ENCODE results near the gene KRTAP12-3.
"Not testable (repeated sequence)": the region's sequence is repeated elsewhere in the genome, so short reads cannot be mapped to it uniquely, and the experiment has no call there.

Gene KRTAP12-3

GRCh38 chr21:44627831-44628233, 29.9 kb upstream of the KRTAP12-3 start:
- not testable (repeated sequence) for H3K36me3 ChIP-seq (ENCODE audit: insufficient read depth, low read length); H3K27ac ChIP-seq (ENCODE audit: low read depth, low read length); H3K27me3 ChIP-seq (ENCODE audit: insufficient read depth, low read length); H3K4me1 ChIP-seq (ENCODE audit: insufficient read depth, low read length); H3K4me3 ChIP-seq (ENCODE audit: low read length); H3K9ac ChIP-seq (ENCODE audit: low read depth, low read length)
- H3K9me3 ChIP-seq (ENCODE audit: insufficient read depth, low read depth, low read length), result peaks cover 32% of the 10 kb centered on the region
- 84% methylated on average over 15 of the region's 15 CpGs for WGBS

- Histone ChIP-seq H3K36me3 (ENCODE audit: insufficient read depth, low read length) (no peaks in the 10 kb centered on the region), H3K9me3 (ENCODE audit: insufficient read depth, low read depth, low read length) (peaks cover 22% of the 10 kb centered on the region), H3K27me3 (ENCODE audit: insufficient read depth, low read length) (no peaks in the 10 kb centered on the region), H3K27ac (ENCODE audit: low read depth, low read length) (no peak overlapping the region), H3K9ac (ENCODE audit: low read depth, low read length) (no peak overlapping the region), H3K4me3 (ENCODE audit: low read length) (no peak overlapping the region), H3K4me1 (ENCODE audit: insufficient read depth, low read length) (no peaks in the 10 kb centered on the region)
- 91% methylated on average over 18 of the region's 18 CpGs for WGBS
Observed at GRCh38 chr21:44628707-44629391, 28.9 kb upstream of the KRTAP12-3 start.

DNA sequence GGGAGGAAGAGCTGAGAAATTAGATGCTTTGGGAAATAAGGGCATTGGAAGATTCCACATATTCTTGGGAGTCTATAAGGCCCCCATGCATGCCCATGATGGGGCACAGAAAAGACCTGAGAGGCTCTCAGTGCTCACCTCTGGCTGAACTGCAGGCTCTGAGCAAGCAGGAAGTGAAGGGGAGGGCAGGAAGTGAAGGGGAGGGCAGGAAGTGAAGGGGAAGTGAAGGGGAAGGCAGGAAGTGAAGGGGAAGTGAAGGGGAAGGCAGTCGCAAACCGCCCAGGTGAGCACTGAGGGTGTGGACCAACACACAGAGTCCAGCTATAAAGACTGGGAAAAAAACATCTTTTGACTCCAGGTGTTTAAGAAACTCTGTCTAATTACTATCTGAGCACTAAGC, 27.3 kb upstream of the KRTAP12-3 start:
- no peaks in the 10 kb centered on the region for H3K27me3 ChIP-seq (ENCODE audit: insufficient read depth, low read length)
- 92% methylated on average over 2 of the region's 2 CpGs for WGBS
- H3K4me1 ChIP-seq (ENCODE audit: insufficient read depth, low read length), result no peaks in the 10 kb centered on the region
- 0 out of 2 replicates have a peak, but pooled peaks cover 8% of the 10 kb centered on the region for H3K9me3 ChIP-seq (ENCODE audit: insufficient read depth, low read depth, low read length)
- H3K9ac ChIP-seq (ENCODE audit: low read depth, low read length), result no peak overlapping the region
- H3K4me3 ChIP-seq (ENCODE audit: low read length), result no peak overlapping the region
- no peak overlapping the region for H3K27ac ChIP-seq (ENCODE audit: low read depth, low read length)
- H3K36me3 ChIP-seq (ENCODE audit: insufficient read depth, low read length), result no peaks in the 10 kb centered on the region

DNA sequence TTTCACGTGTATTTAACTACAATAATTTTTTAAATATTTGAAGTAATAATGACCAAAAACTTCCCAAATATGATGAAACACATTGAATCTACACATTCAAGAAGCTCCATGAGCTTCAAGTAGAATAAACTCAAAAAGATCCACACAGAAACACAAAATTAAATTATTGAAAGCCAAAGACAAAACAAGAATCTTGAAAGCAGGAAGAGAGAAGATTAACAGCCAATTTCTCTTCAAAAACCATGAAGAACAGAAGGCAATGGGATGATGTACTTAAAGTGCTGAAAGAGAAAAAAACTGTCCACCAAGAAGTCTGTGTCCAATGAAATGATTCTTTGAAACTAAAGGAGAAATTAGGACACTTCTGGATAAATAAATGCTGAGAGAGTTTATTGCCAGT, 25.7 kb upstream of the KRTAP12-3 start:
- Histone ChIP-seq H3K4me3 (ENCODE audit: low read length) (no peak overlapping the region), H3K9ac (ENCODE audit: low read depth, low read length) (no peak overlapping the region), H3K27me3 (ENCODE audit: insufficient read depth, low read length) (no peaks in the 10 kb centered on the region), H3K4me1 (ENCODE audit: insufficient read depth, low read length) (no peaks in the 10 kb centered on the region), H3K36me3 (ENCODE audit: insufficient read depth, low read length) (no peaks in the 10 kb centered on the region), H3K9me3 (ENCODE audit: insufficient read depth, low read depth, low read length) (0 out of 2 replicates have a peak, but pooled peaks cover 8% of the 10 kb centered on the region), H3K27ac (ENCODE audit: low read depth, low read length) (no peak overlapping the region)
- WGBS, result no CpG with 5 or more reads among the region's 1 CpG

DNA sequence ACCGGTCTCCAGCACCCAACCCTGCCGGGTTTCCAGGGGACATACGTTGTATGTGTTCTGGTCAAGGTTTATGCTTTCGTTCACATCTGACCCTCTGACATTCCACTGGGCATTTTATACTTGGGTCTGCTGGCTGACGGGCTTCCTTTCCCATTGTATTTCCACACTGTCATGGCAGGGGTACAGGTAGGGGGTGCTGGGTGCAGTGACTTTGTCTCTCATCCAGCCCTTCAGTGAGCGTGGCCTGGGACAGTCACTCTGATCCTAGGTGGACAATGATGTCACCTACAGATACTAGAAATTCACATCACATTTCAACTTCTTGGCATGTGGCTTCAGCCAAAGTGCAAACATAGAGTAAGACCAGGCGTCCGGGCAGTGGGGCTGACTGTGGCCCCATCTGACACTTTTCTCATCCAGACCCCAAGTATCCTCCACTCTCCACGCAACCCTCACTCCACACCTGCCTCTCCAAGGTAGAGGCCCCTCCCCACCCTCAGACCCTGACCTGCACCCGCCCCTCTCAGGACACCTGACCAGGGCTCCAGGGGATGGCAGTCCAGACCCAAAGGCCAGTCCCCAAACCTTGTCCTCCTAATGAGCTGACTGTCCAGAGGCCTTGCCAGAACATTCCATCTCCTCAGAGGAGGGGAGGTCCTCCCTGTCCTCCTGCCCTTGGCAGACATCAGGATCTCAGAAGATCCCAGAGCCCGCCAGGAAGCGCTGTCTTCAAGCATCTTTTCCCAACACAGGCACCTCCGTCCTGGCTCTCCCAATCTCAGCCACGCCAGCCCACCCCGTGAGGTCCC, 21.3 kb upstream of the KRTAP12-3 start:
- no peaks in the 10 kb centered on the region for H3K4me1 ChIP-seq (ENCODE audit: insufficient read depth, low read length)
- WGBS, result 90% methylated on average over 15 of the region's 15 CpGs
- no peaks in the 10 kb centered on the region for H3K36me3 ChIP-seq (ENCODE audit: insufficient read depth, low read length)
- no peak overlapping the region for H3K27ac ChIP-seq (ENCODE audit: low read depth, low read length)
- no peak overlapping the region for H3K4me3 ChIP-seq (ENCODE audit: low read length)
- H3K9me3 ChIP-seq (ENCODE audit: insufficient read depth, low read depth, low read length), result 0 out of 2 replicates have a peak, but pooled peaks cover 8% of the 10 kb centered on the region
- no peaks in the 10 kb centered on the region for H3K27me3 ChIP-seq (ENCODE audit: insufficient read depth, low read length)
- no peak overlapping the region for H3K9ac ChIP-seq (ENCODE audit: low read depth, low read length)

DNA sequence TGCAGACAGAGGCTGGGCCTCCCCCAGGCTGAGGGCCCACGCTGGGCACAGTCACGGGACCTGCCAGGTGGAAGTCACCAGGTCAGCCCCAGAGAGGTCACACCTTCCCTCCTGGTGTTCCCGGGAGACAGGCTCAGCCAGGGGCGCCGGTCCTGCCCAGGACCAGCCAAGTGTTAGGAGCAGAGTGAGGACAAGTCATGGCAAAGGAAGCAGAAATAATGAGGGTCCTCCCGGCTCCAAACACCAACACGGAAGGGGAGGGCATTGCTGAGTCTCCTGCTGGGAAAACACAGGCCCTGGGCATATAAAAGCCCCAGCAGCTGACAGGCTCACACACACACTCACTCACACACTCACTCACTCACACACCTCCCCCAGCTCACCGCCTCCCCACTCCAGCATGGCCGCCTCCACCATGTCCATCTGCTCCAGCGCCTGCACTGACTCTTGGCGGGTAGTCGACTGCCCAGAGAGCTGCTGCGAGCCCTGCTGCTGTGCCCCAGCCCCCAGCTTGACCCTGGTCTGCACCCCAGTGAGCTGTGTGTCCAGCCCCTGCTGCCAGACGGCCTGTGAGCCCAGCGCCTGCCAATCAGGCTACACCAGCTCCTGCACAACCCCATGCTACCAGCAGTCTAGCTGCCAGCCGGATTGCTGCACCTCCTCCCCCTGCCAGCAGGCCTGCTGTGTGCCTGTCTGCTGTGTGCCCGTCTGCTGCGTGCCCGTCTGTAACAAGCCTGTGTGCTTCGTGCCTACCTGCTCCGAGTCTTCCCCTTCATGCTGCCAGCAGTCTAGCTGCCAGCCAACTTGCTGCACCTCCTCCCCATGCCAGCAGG, 20.5 kb upstream of the KRTAP12-3 start, which contains the start of gene KRTAP10-10:
TSS of gene KRTAP10-10 (plus strand) at position 339 of the 833 bp plus-strand sequence. CDS start at position 401, 62 bp downstream.
- no peaks in the 10 kb centered on the region for H3K36me3 ChIP-seq (ENCODE audit: insufficient read depth, low read length)
- no peaks in the 10 kb centered on the region for H3K4me1 ChIP-seq (ENCODE audit: insufficient read depth, low read length)
- 71% methylated on average over 21 of the region's 21 CpGs for whole genome bisulfite sequencing
- no peaks in the 10 kb centered on the region for H3K27me3 ChIP-seq (ENCODE audit: insufficient read depth, low read length)
- H3K27ac ChIP-seq (ENCODE audit: low read depth, low read length), result no peak within 1 kb of the TSS
- no peak within 1 kb of the TSS for H3K9ac ChIP-seq (ENCODE audit: low read depth, low read length)
- 0 out of 2 replicates have a peak, but pooled peaks cover 2% of the 10 kb centered on the region for H3K9me3 ChIP-seq (ENCODE audit: insufficient read depth, low read depth, low read length)
- no peak within 1 kb of the TSS for H3K4me3 ChIP-seq (ENCODE audit: low read length)

DNA sequence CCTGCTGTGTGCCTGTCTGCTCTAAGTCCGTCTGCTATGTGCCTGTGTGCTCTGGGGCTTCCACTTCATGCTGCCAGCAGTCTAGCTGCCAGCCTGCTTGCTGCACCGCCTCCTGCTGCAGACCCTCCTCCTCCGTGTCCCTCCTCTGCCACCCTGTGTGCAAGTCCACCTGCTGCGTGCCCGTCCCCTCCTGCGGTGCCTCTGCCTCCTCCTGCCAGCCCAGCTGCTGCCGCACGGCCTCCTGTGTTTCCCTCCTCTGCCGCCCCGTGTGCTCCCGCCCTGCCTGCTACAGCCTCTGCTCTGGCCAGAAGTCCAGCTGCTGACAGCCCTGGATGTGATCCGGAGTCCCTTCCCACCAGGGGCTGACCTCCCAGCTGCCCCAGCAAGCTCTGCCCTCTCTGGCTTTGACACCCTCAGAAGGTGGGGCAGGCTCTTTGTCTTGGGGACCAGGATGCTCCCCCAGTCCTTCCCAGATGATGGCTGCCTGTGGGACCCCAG, 19.8 kb upstream of the KRTAP12-3 start:
- not testable (repeated sequence) for H3K4me3 ChIP-seq (ENCODE audit: low read length); H3K27ac ChIP-seq (ENCODE audit: low read depth, low read length); H3K4me1 ChIP-seq (ENCODE audit: insufficient read depth, low read length); H3K27me3 ChIP-seq (ENCODE audit: insufficient read depth, low read length); H3K9ac ChIP-seq (ENCODE audit: low read depth, low read length); H3K9me3 ChIP-seq (ENCODE audit: insufficient read depth, low read depth, low read length); H3K36me3 ChIP-seq (ENCODE audit: insufficient read depth, low read length)
- 84% methylated on average over 6 of the region's 12 CpGs for WGBS

DNA sequence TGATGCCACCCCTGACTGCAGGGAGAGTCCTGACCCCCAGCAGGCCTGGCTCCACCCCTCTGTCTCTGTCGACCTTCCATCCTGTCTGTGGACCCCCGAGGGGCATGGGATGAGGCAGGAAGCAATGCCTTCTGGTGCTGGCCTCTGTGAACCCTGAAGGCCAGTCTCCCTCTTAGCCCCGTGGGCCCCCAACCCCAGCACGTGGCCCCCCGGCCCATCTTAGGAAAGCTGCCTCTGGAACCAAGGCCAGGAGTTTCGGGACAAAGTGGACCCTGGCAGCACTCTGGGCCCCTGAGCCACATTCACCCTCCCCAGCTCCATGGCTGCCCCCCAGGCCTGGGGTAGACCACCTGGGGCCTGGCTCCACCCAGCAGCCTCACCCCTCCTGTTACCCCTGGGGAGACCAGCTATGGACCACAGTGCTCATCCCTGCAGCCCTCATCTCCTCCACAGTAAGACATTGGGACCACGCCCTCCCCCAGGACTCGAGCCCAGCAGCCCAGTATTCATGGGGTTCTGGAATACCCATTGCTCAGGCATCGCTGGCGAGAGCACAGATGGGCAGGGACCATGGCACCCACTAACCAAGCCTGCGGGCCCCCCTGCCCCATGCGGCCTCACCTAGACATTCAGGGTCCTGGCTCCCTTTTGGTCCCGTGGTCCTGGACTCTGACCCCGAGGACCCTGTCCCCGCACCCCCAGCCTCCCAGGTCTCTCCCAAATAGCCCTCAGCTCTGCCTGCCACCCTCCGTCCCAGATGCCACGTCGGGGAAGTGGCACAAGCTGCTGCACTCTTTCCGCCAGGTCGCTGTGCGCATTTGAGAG, 19.0 kb upstream of the KRTAP12-3 start:
- H3K27ac ChIP-seq (ENCODE audit: low read depth, low read length); H3K4me3 ChIP-seq (ENCODE audit: low read length); H3K9ac ChIP-seq (ENCODE audit: low read depth, low read length); H3K36me3 ChIP-seq (ENCODE audit: insufficient read depth, low read length); H3K9me3 ChIP-seq (ENCODE audit: insufficient read depth, low read depth, low read length); H3K27me3 ChIP-seq (ENCODE audit: insufficient read depth, low read length); H3K4me1 ChIP-seq (ENCODE audit: insufficient read depth, low read length): not testable (repeated sequence)
- 95% methylated on average over 19 of the region's 21 CpGs for WGBS

GRCh38 chr21:44639331-44639655, 18.4 kb upstream of the KRTAP12-3 start:
- no peaks in the 10 kb centered on the region for H3K27me3 ChIP-seq (ENCODE audit: insufficient read depth, low read length)
- H3K4me3 ChIP-seq (ENCODE audit: low read length), result no peak overlapping the region
- H3K4me1 ChIP-seq (ENCODE audit: insufficient read depth, low read length), result no peaks in the 10 kb centered on the region
- H3K36me3 ChIP-seq (ENCODE audit: insufficient read depth, low read length), result no peaks in the 10 kb centered on the region
- peaks cover 7% of the 10 kb centered on the region for H3K9me3 ChIP-seq (ENCODE audit: insufficient read depth, low read depth, low read length)
- no peak overlapping the region for H3K9ac ChIP-seq (ENCODE audit: low read depth, low read length)
- WGBS, result 95% methylated on average over 12 of the region's 12 CpGs
- no peak overlapping the region for H3K27ac ChIP-seq (ENCODE audit: low read depth, low read length)

GRCh38 chr21:44640761-44641160, 17.0 kb upstream of the KRTAP12-3 start:
- H3K36me3 ChIP-seq (ENCODE audit: insufficient read depth, low read length), result no peaks in the 10 kb centered on the region
- no peak overlapping the region for H3K9ac ChIP-seq (ENCODE audit: low read depth, low read length)
- H3K27me3 ChIP-seq (ENCODE audit: insufficient read depth, low read length), result no peaks in the 10 kb centered on the region
- WGBS, result 94% methylated on average over 5 of the region's 5 CpGs
- H3K9me3 ChIP-seq (ENCODE audit: insufficient read depth, low read depth, low read length), result peaks cover 17% of the 10 kb centered on the region
- no peak overlapping the region for H3K27ac ChIP-seq (ENCODE audit: low read depth, low read length)
- no peak overlapping the region for H3K4me3 ChIP-seq (ENCODE audit: low read length)
- H3K4me1 ChIP-seq (ENCODE audit: insufficient read depth, low read length), result no peaks in the 10 kb centered on the region

All from HUES64 (cell line).